Measurements from ENCODE around the gene PTPRS. TPM values are rescaled to one million over a fixed set of nuclear protein-coding genes. Genes with fewer than 3 reads are reported as not detected.
A peak's percentile ranks its signal among the peaks of the same experiment; 100 is the strongest.

The PTPRS gene
- total and polyA plus RNA-seq, 9 of the 15 experiments (the other 6 are each of a cell fraction or from before 2014, with no cell fraction given): 1.1 to 49.4 (median 14.1) TPM

GRCh38 chr19:5308451-5309437 is 31.9 kb downstream of the PTPRS start (continued):
- TF ChIP-seq ATF1 (CRISPR knock-in tag; IDR thresholded peaks at IDR 0.05) (no peak), ATF1 (tag; IDR thresholded peaks at IDR 0.05) (no peak), ZBTB26 (CRISPR knock-in tag; IDR thresholded peaks at IDR 0.05) (peak; percentile 98), CBX2 (IDR thresholded peaks at IDR 0.05; ENCODE audit: insufficient read depth, low read length, poor library complexity, severe bottlenecking) (no peak), PREB (CRISPR knock-in tag; IDR thresholded peaks at IDR 0.05) (no peak), FOXA3 (CRISPR knock-in tag; conservative IDR thresholded peaks at IDR 0.05 in 1 of 2, IDR thresholded peaks at IDR 0.05 in 1 of 2) (no peak), RBM15 (IDR thresholded peaks at IDR 0.05; ENCODE audit: insufficient read depth, low read length) (no peak), PHF21A (IDR thresholded peaks at IDR 0.05; ENCODE audit: borderline replicate concordance, low read depth) (no peak), SIRT6 (IDR thresholded peaks at IDR 0.05; ENCODE audit: low read depth, low read length) (no peak), SPI1 (IDR thresholded peaks at IDR 0.05; ENCODE audit: borderline replicate concordance, low read depth, low read length) (no peak), RBM14 (IDR thresholded peaks at IDR 0.05; ENCODE audit: borderline replicate concordance, insufficient read depth, low read depth, low read length) (no peak), NKRF (IDR thresholded peaks at IDR 0.05; ENCODE audit: borderline replicate concordance) (no peak), ZNF444 (CRISPR knock-in tag; IDR thresholded peaks at IDR 0.05) (no peak), HSF4 (CRISPR knock-in tag; IDR thresholded peaks at IDR 0.05; ENCODE audit: borderline replicate concordance) (no peak), GABPA (tag; conservative IDR thresholded peaks at IDR 0.05; ENCODE audit: low read depth) (no peak), ZBTB17 (CRISPR knock-in tag; IDR thresholded peaks at IDR 0.05) (peak; percentile 24; the same call in 1 of the 2 replicates), NCOA4 (IDR thresholded peaks at IDR 0.05; ENCODE audit: partially characterized antibody) (no peak), MCM7 (IDR thresholded peaks at IDR 0.05) (no peak), TAF7 (tag; IDR thresholded peaks at IDR 0.05) (no peak), RBM17 (IDR thresholded peaks at IDR 0.05; ENCODE audit: borderline replicate concordance, low read depth, low read length) (no peak), KLF10 (CRISPR knock-in tag; IDR thresholded peaks at IDR 0.05) (peak; percentile 81; the same call in 1 of the 2 replicates), ZNF23 (CRISPR knock-in tag; IDR thresholded peaks at IDR 0.05) (no peak), COPS2 (conservative IDR thresholded peaks at IDR 0.05) (no peak)

Data from K562 (cell line).